Pancreas (tissue), 10 donors: ENCODE results near the gene BMPR1B. TPM values are rescaled to one million over a fixed set of nuclear protein-coding genes. Genes with fewer than 3 reads are reported as not detected.

ENCODE experiments used
- ATAC-seq, 4 donors: fragments of 200-7000 bp; cut with Tn5 transposase; one replicate each; pipeline versions ENCODE4 v1.8.0 to v1.9.1; 2020; ENCODE audit warnings: mild to moderate bottlenecking in 4 of 4, moderate library complexity in 4 of 4
- DNase-seq, 6 donors: peaks; one replicate each; pipeline ENCODE4 v3.0.0-alpha.2; 2020
- FAIRE-seq: peaks from 2 replicates; lab custom pipeline; 2012; peaks lifted over from hg19 to GRCh38; lab: Jason Lieb, UNC
- H3K27ac ChIP-seq, 4 donors: fragments of 200-600 bp; sonication (generic); 1 replicate in 3 of 4; 2 replicates in 1 of 4; pipeline versions ENCODE4 v1.5.0 to v1.8.0; 2020
- H3K27me3 ChIP-seq, 4 donors: fragments of 200-600 bp; one replicate each; pipeline ENCODE4 v1.8.0; 2021
- H3K36me3 ChIP-seq, 3 donors: fragments of 200-600 bp; sonication (generic) in 1 of 3; one replicate each; pipeline versions ENCODE4 v1.5.0 to v1.8.0; 2020 to 2021
- H3K4me1 ChIP-seq, 3 donors: fragments of 200-600 bp; one replicate each; pipeline ENCODE4 v1.8.0; 2021
- H3K4me3 ChIP-seq, 4 donors: fragments of 200-600 bp; sonication (generic) in 2 of 4; one replicate each; pipeline versions ENCODE4 v1.5.0 to v1.8.0; 2020 to 2021
- H3K9me3 ChIP-seq, 4 donors: fragments of 200-600 bp; one replicate each; pipeline ENCODE4 v1.8.0; 2021
- whole genome bisulfite sequencing, 2 donors: extraction: QIAGEN DNeasy Blood & Tissue Kit; methylation state at CpG; one replicate each; pipeline ENCODE4 v1.1.7; 2013; 5-methylcytosine and 5-hydroxymethylcytosine counted together
- intact Hi-C, 3 donors: fragments of 100-400 bp; cut with DNase I; formaldehyde crosslinking; loops; one replicate each; pipeline versions ENCODE4 v1.11.1 to v1.14.2; 2022
- polyA plus RNA-seq, 2 donors: library from polyadenylated mRNA; stranded (reverse); fragments of 200-250 nt; gene quantifications; one replicate each; pipeline ENCODE4 v1.2.3, GENCODE V29; 2013
- total RNA-seq, 6 donors: library from RNA; stranded (reverse); fragmentation: NEBNext Ultra II Directional in 4 of 6; extraction: Animal tissue kit (Norgen Biotek cat#: 25700) in 4 of 6; gene quantifications; one replicate each; pipeline versions ENCODE4 v1.2.1 to v1.2.4, GENCODE V29; 2021 to 2023
- TF ChIP-seq, protein P1 (sequence below), 4 donors: fragments of 200-600 bp; sonication (generic) in 3 of 4; IDR thresholded peaks; one replicate each; pipeline versions ENCODE4 v1.5.0 to v1.8.0; 2021; ENCODE audit warnings: antibody characterized with exemption in 4 of 4
- donor health status: healthy with polysubstance abuse.
- donor health status: DM: no; HTN: no; CAD: no; lungs with moderate emphysema.
- donor health status: DM: no; HTN: no; CAD: no.
- donor health status: control.
- donor health status: control.
- donor health status: Bipolar disorder and iron deficiency.
- donor health status: DM: yes; HTN: yes; CAD: no.
- donor health status: DM: no; HTN: no; CAD: no.
- donor health status: DM: no; HTN: no; CAD: no.
- donor health status: DM: yes; HTN: yes; CAD: no.

BMPR1B gene
- total and polyA plus RNA-seq, 8 donors: 0.46 to 3.7 (median 1.6) TPM

DNA sequence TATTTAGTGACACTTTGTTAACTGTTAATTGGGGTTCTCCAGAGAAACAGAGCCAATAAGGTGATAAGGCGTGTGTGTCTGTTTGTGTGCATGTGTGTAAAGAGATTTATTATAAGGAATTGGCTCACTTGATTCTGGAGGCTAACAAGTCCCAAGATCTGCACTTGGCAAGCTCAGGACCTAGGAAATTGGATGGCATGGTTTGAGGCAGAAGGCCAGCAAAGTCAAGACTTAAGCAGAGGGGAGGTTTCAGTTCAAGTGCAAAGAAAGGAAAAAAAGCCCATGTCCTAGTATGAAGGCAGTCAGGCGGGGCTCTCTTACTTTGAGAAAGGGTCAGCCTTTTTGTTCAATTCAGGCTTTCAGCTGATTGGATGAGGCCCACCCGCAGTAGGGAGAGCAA, 314.1 kb downstream of the BMPR1B start:
- intact Hi-C loops: no loop called here
- 83 to 88% methylated on average over 3 of the region's 3 CpGs for WGBS, 2 donors

DNA sequence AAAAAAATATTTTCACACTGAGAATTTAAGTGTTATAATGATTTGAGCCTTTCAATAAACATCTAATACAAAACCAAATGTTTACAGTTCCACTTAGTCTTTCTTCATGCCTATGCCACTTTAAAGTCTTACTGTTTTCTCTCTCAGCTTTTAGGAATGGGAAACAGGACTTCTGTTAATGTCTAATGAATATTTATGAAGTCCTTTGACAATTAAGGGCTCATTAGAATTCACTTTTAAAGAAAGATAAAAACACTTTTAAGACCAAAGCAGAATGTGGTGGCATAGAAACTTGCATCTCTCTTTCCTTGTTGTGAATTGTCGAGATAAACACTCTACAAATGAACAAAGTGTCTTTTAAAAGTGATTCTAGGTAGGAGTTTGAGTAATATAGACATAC, 315.9 kb downstream of the BMPR1B start:
- no peaks in the 10 kb centered on the region for H3K36me3 ChIP-seq
- TF ChIP-seq, protein P1, sequence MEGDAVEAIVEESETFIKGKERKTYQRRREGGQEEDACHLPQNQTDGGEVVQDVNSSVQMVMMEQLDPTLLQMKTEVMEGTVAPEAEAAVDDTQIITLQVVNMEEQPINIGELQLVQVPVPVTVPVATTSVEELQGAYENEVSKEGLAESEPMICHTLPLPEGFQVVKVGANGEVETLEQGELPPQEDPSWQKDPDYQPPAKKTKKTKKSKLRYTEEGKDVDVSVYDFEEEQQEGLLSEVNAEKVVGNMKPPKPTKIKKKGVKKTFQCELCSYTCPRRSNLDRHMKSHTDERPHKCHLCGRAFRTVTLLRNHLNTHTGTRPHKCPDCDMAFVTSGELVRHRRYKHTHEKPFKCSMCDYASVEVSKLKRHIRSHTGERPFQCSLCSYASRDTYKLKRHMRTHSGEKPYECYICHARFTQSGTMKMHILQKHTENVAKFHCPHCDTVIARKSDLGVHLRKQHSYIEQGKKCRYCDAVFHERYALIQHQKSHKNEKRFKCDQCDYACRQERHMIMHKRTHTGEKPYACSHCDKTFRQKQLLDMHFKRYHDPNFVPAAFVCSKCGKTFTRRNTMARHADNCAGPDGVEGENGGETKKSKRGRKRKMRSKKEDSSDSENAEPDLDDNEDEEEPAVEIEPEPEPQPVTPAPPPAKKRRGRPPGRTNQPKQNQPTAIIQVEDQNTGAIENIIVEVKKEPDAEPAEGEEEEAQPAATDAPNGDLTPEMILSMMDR (IDR thresholded peaks at IDR 0.05): no peak
- no peaks in the 10 kb centered on the region for H3K4me1 ChIP-seq
- intact Hi-C loops: no loop called here
- no peak overlapping the region for H3K4me3 ChIP-seq
- no peaks in the 10 kb centered on the region for H3K9me3 ChIP-seq
- WGBS, 2 donors: 85 to 100% methylated on average over 1 of the region's 1 CpG
- no peak overlapping the region for H3K27ac ChIP-seq
- no peaks in the 10 kb centered on the region for H3K27me3 ChIP-seq
- ATAC-seq (no peak), FAIRE-seq (no peak), DNase-seq (no peak)

More for the DNA sequence above, 314.1 kb downstream of the BMPR1B start:
- H3K4me1 ChIP-seq: no peaks in the 10 kb centered on the region
- H3K27ac ChIP-seq: no peak overlapping the region
- TF ChIP-seq, protein P1 (IDR thresholded peaks at IDR 0.05): no peak
- H3K27me3 ChIP-seq: no peaks in the 10 kb centered on the region
- H3K4me3 ChIP-seq: no peak overlapping the region
- FAIRE-seq: no peak
- DNase-seq: no peak
- ATAC-seq: no peak
- H3K36me3 ChIP-seq: no peaks in the 10 kb centered on the region
- no peaks in the 10 kb centered on the region for H3K9me3 ChIP-seq

DNA sequence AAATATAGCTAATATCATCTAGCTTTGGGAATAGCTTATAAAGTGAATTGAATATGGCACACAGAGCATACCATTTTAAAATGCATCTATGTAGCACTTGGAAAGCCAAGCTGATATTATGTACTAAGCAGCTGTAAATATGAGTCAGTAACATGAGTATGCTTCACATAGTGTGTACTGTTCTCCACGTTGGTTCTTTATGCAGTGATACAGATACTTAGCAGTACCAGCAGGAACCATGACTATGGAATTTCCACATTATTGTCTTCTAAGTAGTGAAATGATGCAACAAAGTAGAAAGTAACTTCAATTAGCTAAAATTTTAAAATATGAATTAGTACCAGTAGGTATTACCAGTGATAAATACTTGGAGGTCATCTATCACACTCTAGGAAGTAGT, 320.1 kb downstream of the BMPR1B start:
- WGBS, 2 donors: 65 to 66% methylated on average over 1 of the region's 1 CpG
- TF ChIP-seq, protein P1 (IDR thresholded peaks at IDR 0.05): no peak
- H3K27ac ChIP-seq: no peak overlapping the region
- H3K9me3 ChIP-seq: no peaks in the 10 kb centered on the region
- ATAC-seq (no peak), FAIRE-seq (no peak), DNase-seq (no peak)
- no peak overlapping the region for H3K4me3 ChIP-seq
- H3K4me1 ChIP-seq: no peaks in the 10 kb centered on the region
- intact Hi-C loops: no loop called here
- H3K36me3 ChIP-seq: no peaks in the 10 kb centered on the region
- no peaks in the 10 kb centered on the region for H3K27me3 ChIP-seq

DNA sequence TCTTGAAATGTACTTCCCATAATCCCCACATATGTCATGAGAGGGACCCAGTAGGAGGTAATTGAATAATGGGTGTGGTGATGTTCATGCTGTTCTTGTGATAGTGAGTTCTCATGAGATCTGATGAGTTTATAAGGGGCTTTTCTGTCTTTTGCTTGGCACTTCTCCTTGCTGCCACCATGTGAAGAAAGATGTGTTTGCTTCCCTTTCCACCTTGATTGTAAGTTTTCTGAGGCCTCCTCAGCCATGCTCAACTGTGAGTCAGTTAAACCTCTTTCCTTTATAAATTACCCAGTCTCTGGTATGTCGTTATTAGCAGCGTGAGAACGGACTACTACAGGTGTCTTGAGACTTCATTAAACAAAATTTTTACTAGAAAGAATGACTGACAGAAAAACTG, 323.2 kb downstream of the BMPR1B start:
- H3K36me3 ChIP-seq: no peaks in the 10 kb centered on the region
- H3K4me3 ChIP-seq: no peak overlapping the region
- H3K4me1 ChIP-seq: no peaks in the 10 kb centered on the region
- FAIRE-seq: no peak
- WGBS, 2 donors: 35 to 42% methylated on average over 3 of the region's 3 CpGs
- ATAC-seq: no peak
- no peaks in the 10 kb centered on the region for H3K27me3 ChIP-seq
- no peak for DNase-seq
- no peak overlapping the region for H3K27ac ChIP-seq
- intact Hi-C loops: no loop called here
- TF ChIP-seq, protein P1 (IDR thresholded peaks at IDR 0.05): no peak
- no peaks in the 10 kb centered on the region for H3K9me3 ChIP-seq

DNA sequence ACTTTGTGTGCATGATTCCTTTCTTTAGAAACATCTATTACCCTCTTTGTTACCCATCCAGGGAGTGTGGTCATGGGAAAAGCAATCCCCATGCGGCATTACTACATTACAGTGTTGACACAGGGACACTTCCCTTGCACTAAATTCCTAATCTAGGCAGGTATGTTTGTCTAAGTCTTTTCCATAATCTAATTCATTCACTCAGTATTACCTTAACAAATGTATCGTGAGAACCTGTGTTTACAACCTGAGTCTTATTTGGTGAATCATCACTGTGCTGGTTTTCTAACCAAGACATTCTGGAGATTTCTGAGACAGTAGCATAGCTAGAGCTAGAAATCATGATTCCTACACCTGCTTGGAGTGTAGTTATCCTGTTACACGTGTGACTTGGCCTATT, 326.8 kb downstream of the BMPR1B start:
- TF ChIP-seq, protein P1 (IDR thresholded peaks at IDR 0.05): no peak
- H3K4me3 ChIP-seq: no peak overlapping the region
- intact Hi-C loops: no loop called here
- no peaks in the 10 kb centered on the region for H3K36me3 ChIP-seq
- H3K27ac ChIP-seq: no peak overlapping the region
- FAIRE-seq (no peak), ATAC-seq (no peak), DNase-seq (no peak)
- H3K4me1 ChIP-seq: no peaks in the 10 kb centered on the region
- 75 to 83% methylated on average over 3 of the region's 3 CpGs for WGBS, 2 donors
- H3K27me3 ChIP-seq: no peaks in the 10 kb centered on the region
- no peaks in the 10 kb centered on the region for H3K9me3 ChIP-seq
